Measurements from ENCODE around the gene ZSCAN1. TPM values are rescaled to one million over a fixed set of nuclear protein-coding genes. Genes with fewer than 3 reads are reported as not detected.
A peak's percentile ranks its signal among the peaks of the same experiment; 100 is the strongest.

The ZSCAN1 gene
- total RNA-seq, 1 donor from 2014 or later = 7.7 TPM

- Mint-ChIP-seq H3K9me3 (ENCODE audit: unreplicated experiment) (peaks cover 40% of the 10 kb centered on the region), H3K4me3 (ENCODE audit: unreplicated experiment) (peak overlapping the region; percentile 87), H3K4me1 (ENCODE audit: low read depth, unreplicated experiment) (peaks cover 5% of the 10 kb centered on the region), H3K27ac (ENCODE audit: unreplicated experiment) (peak overlapping the region; percentile 97), H3K27me3 (ENCODE audit: unreplicated experiment) (peaks cover 17% of the 10 kb centered on the region), H3K36me3 (ENCODE audit: unreplicated experiment) (peaks cover 46% of the 10 kb centered on the region)
- DNase-seq = no peak
- TF ChIP-seq, protein P1, sequence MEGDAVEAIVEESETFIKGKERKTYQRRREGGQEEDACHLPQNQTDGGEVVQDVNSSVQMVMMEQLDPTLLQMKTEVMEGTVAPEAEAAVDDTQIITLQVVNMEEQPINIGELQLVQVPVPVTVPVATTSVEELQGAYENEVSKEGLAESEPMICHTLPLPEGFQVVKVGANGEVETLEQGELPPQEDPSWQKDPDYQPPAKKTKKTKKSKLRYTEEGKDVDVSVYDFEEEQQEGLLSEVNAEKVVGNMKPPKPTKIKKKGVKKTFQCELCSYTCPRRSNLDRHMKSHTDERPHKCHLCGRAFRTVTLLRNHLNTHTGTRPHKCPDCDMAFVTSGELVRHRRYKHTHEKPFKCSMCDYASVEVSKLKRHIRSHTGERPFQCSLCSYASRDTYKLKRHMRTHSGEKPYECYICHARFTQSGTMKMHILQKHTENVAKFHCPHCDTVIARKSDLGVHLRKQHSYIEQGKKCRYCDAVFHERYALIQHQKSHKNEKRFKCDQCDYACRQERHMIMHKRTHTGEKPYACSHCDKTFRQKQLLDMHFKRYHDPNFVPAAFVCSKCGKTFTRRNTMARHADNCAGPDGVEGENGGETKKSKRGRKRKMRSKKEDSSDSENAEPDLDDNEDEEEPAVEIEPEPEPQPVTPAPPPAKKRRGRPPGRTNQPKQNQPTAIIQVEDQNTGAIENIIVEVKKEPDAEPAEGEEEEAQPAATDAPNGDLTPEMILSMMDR (IDR thresholded peaks at IDR 0.05; ENCODE audit: partially characterized antibody, unreplicated experiment) = no peak
Measured at GRCh38 chr19:58058467-58058866, 24.6 kb downstream of the ZSCAN1 start.

GRCh38 chr19:58059003-58059670, 25.3 kb downstream of the ZSCAN1 start, which contains the start of gene ZNF135:
Gene ZNF135 (plus strand): TSS chr19:58059282. CDS start chr19:58060003, 721 bp downstream.
- Mint-ChIP-seq H3K27me3 (ENCODE audit: unreplicated experiment) (peaks cover 17% of the 10 kb centered on the region), H3K36me3 (ENCODE audit: unreplicated experiment) (peaks cover 53% of the 10 kb centered on the region), H3K27ac (ENCODE audit: unreplicated experiment) (peak within 1 kb of the TSS; percentile 97), H3K4me1 (ENCODE audit: low read depth, unreplicated experiment) (peaks cover 5% of the 10 kb centered on the region), H3K9me3 (ENCODE audit: unreplicated experiment) (peaks cover 40% of the 10 kb centered on the region), H3K4me3 (ENCODE audit: unreplicated experiment) (peak within 1 kb of the TSS; percentile 87)
- peak; percentile 94 for DNase-seq
- TF ChIP-seq, protein P1 (IDR thresholded peaks at IDR 0.05; ENCODE audit: partially characterized antibody, unreplicated experiment) = no peak

DNA sequence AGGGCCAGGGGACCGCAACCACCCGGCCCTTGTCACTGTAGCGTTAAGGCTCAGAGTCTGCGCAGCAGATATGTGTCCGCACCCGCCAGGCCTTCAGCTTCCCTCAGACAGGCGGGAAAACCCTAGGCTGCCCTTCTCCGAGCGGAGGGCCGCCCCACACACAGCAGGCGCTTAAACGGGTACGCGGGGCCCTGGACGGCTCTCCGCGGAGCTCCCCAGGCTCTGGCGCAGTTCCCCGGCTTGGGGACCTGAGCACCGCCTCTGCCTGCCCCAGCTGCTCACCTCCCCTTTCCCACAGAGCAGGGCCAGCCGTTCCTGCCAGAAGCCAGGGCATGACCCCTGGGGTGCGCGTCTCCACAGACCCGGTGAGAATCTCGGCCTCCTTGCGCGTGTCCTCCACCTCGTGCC, 25.9 kb downstream of the ZSCAN1 start:
- Mint-ChIP-seq H3K27me3 (ENCODE audit: unreplicated experiment) (peaks cover 14% of the 10 kb centered on the region), H3K27ac (ENCODE audit: unreplicated experiment) (peak overlapping the region; percentile 97), H3K4me3 (ENCODE audit: unreplicated experiment) (peak overlapping the region; percentile 87), H3K36me3 (ENCODE audit: unreplicated experiment) (peaks cover 52% of the 10 kb centered on the region), H3K9me3 (ENCODE audit: unreplicated experiment) (peaks cover 37% of the 10 kb centered on the region), H3K4me1 (ENCODE audit: low read depth, unreplicated experiment) (peaks cover 5% of the 10 kb centered on the region)
- DNase-seq = no peak
- TF ChIP-seq, protein P1 (IDR thresholded peaks at IDR 0.05; ENCODE audit: partially characterized antibody, unreplicated experiment) = no peak

GRCh38 chr19:58060231-58060630, 26.4 kb downstream of the ZSCAN1 start:
- DNase-seq = no peak
- Mint-ChIP-seq H3K4me1 (ENCODE audit: low read depth, unreplicated experiment) (peaks cover 5% of the 10 kb centered on the region), H3K27ac (ENCODE audit: unreplicated experiment) (peak overlapping the region; percentile 87), H3K36me3 (ENCODE audit: unreplicated experiment) (peaks cover 55% of the 10 kb centered on the region), H3K4me3 (ENCODE audit: unreplicated experiment) (peak overlapping the region; percentile 76), H3K27me3 (ENCODE audit: unreplicated experiment) (peaks cover 14% of the 10 kb centered on the region), H3K9me3 (ENCODE audit: unreplicated experiment) (peaks cover 32% of the 10 kb centered on the region)
- TF ChIP-seq, protein P1 (IDR thresholded peaks at IDR 0.05; ENCODE audit: partially characterized antibody, unreplicated experiment) = no peak

DNA sequence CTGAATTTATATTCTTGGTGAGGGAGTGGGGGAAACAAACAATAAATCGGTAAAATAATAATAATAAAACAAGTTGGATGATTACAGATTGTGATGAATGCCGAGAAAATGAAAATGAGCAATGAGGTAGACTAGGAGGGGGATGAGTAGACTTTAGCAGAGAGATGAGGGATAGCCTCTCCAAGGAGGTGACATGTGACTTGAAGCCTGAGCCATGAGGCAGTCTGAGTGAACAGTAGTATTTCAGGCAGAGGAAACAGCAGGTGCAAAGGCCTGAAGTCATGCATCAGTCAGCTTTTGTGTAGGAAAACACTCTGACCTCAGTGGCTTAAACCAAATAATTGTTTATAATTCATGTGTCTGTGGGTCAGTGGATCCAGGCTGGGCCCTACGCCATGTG, 29.9 kb downstream of the ZSCAN1 start:
- TF ChIP-seq, protein P1 (IDR thresholded peaks at IDR 0.05; ENCODE audit: partially characterized antibody, unreplicated experiment) = no peak
- Mint-ChIP-seq H3K27ac (ENCODE audit: unreplicated experiment) (no peak overlapping the region), H3K36me3 (ENCODE audit: unreplicated experiment) (peaks cover 73% of the 10 kb centered on the region), H3K4me1 (ENCODE audit: low read depth, unreplicated experiment) (peaks cover 3% of the 10 kb centered on the region), H3K27me3 (ENCODE audit: unreplicated experiment) (peaks cover 19% of the 10 kb centered on the region), H3K4me3 (ENCODE audit: unreplicated experiment) (no peak overlapping the region), H3K9me3 (ENCODE audit: unreplicated experiment) (peaks cover 46% of the 10 kb centered on the region)
- DNase-seq = no peak
